GM12878 (cell line): Measurements from ENCODE around the gene PLXNB3.
"Not testable (repeated sequence)": the region's sequence is repeated elsewhere in the genome, so short reads cannot be mapped to it uniquely, and the experiment has no call there.

Experiments used
- JUNB ChIP-seq: IDR thresholded peaks from 2 replicates; pipeline ENCODE4 v1.6.1; 2016; ENCODE audit warnings: antibody characterized with exemption, mild to moderate bottlenecking
- MXI1 ChIP-seq: fragments of 150-350 bp; IDR thresholded peaks from 2 replicates; pipeline ENCODE4 v1.6.1; 2011; ENCODE audit warnings: low read depth, mild to moderate bottlenecking, inconsistent platforms, low read length, improper control_type of control experiment
- POLR2A ChIP-seq: IDR thresholded peaks from 2 replicates; pipeline ENCODE4 v1.6.1; 2011; ENCODE audit warnings: low read depth, mild to moderate bottlenecking, low read length
- SIN3A ChIP-seq: IDR thresholded peaks from 2 replicates; pipeline ENCODE4 v1.6.1; 2012; ENCODE audit warnings: low read depth, low read length, improper control_type of control experiment
- STAT3 ChIP-seq: IDR thresholded peaks from 2 replicates; pipeline ENCODE4 v1.6.1; 2011; ENCODE audit warnings: low read depth, low read length, improper control_type of control experiment
- TCF7 ChIP-seq: IDR thresholded peaks from 2 replicates; pipeline ENCODE4 v1.6.1; 2014; ENCODE audit warnings: antibody characterized with exemption, borderline replicate concordance
- YY1 ChIP-seq: IDR thresholded peaks from 2 replicates; pipeline ENCODE4 v1.6.1; 2011; ENCODE audit warnings: low read depth, mild to moderate bottlenecking, low read length
- TF ChIP-seq, protein P1 (sequence below), 3 experiments: IDR thresholded peaks in 2 of 3; conservative IDR thresholded peaks in 1 of 3; 2 replicates each; pipeline ENCODE4 v1.5.1; 2011; ENCODE audit warnings: low read depth in 3 of 3, low read length in 3 of 3, mild to moderate bottlenecking in 3 of 3, control low read depth in 2 of 3, moderate library complexity in 2 of 3, inconsistent platforms in 1 of 3, mixed read lengths in 1 of 3; ENCODE audit not compliant: control insufficient read depth in 2 of 3, insufficient read depth in 1 of 3; ENCODE audit errors: extremely low read depth in 1 of 3
- TF ChIP-seq, protein P2 (sequence below): IDR thresholded peaks from 2 replicates; pipeline ENCODE4 v1.6.1; 2012; ENCODE audit warnings: low read depth, low read length, improper control_type of control experiment
- TF ChIP-seq, protein P3 (sequence below): IDR thresholded peaks from 2 replicates; pipeline ENCODE4 v1.6.1; 2012; ENCODE audit warnings: low read depth, low read length, improper control_type of control experiment
- TF ChIP-seq, protein P4 (sequence below): IDR thresholded peaks from 2 replicates; pipeline ENCODE4 v1.6.1; 2011; ENCODE audit warnings: borderline replicate concordance, low read depth, mild to moderate bottlenecking, moderate library complexity, mixed read lengths, low read length; ENCODE audit not compliant: insufficient read depth; ENCODE audit errors: extremely low read length

DNA sequence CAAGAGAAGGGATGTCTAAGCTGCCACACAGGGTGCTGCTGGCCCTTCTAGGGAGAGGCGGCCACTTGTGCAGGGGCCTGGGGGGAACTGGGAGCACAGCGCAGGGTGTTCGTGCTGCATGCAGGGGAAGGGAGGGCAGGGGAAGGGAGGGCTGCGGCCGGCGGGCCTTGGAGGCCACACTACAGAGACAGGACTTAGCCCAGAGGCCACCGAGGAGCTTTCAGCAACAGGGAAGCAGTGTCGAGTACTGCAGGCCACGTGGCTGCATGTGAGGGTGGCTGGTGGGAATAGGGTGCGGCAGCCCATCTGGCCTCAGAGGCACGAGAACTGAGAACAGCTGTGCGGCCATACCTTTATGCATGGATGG, 19.0 kb upstream of the PLXNB3 start:
- TF ChIP-seq, protein P1, sequence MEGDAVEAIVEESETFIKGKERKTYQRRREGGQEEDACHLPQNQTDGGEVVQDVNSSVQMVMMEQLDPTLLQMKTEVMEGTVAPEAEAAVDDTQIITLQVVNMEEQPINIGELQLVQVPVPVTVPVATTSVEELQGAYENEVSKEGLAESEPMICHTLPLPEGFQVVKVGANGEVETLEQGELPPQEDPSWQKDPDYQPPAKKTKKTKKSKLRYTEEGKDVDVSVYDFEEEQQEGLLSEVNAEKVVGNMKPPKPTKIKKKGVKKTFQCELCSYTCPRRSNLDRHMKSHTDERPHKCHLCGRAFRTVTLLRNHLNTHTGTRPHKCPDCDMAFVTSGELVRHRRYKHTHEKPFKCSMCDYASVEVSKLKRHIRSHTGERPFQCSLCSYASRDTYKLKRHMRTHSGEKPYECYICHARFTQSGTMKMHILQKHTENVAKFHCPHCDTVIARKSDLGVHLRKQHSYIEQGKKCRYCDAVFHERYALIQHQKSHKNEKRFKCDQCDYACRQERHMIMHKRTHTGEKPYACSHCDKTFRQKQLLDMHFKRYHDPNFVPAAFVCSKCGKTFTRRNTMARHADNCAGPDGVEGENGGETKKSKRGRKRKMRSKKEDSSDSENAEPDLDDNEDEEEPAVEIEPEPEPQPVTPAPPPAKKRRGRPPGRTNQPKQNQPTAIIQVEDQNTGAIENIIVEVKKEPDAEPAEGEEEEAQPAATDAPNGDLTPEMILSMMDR (IDR thresholded peaks at IDR 0.05 in 2 of 3, conservative IDR thresholded peaks at IDR 0.05 in 1 of 3; ENCODE audit: control insufficient read depth in 2 of 3, extremely low read depth in 1 of 3, insufficient read depth in 1 of 3, low read depth in 3 of 3, low read length in 3 of 3), result not testable (repeated sequence)
- not testable (repeated sequence) for TF ChIP-seq TCF7, YY1, SIN3A, POLR2A, MXI1, STAT3, JUNB
- TF ChIP-seq, protein P2, sequence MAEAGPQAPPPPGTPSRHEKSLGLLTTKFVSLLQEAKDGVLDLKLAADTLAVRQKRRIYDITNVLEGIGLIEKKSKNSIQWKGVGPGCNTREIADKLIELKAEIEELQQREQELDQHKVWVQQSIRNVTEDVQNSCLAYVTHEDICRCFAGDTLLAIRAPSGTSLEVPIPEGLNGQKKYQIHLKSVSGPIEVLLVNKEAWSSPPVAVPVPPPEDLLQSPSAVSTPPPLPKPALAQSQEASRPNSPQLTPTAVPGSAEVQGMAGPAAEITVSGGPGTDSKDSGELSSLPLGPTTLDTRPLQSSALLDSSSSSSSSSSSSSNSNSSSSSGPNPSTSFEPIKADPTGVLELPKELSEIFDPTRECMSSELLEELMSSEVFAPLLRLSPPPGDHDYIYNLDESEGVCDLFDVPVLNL, result not testable (repeated sequence)
- TF ChIP-seq, protein P3, sequence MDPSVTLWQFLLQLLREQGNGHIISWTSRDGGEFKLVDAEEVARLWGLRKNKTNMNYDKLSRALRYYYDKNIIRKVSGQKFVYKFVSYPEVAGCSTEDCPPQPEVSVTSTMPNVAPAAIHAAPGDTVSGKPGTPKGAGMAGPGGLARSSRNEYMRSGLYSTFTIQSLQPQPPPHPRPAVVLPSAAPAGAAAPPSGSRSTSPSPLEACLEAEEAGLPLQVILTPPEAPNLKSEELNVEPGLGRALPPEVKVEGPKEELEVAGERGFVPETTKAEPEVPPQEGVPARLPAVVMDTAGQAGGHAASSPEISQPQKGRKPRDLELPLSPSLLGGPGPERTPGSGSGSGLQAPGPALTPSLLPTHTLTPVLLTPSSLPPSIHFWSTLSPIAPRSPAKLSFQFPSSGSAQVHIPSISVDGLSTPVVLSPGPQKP, result not testable (repeated sequence)
- TF ChIP-seq, protein P4, sequence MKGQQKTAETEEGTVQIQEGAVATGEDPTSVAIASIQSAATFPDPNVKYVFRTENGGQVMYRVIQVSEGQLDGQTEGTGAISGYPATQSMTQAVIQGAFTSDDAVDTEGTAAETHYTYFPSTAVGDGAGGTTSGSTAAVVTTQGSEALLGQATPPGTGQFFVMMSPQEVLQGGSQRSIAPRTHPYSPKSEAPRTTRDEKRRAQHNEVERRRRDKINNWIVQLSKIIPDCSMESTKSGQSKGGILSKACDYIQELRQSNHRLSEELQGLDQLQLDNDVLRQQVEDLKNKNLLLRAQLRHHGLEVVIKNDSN, result not testable (repeated sequence)
